GM18868 (cell line): Measurements from ENCODE around the gene ZNF526.
A peak's percentile ranks its signal among the peaks of the same experiment; 100 is the strongest.
"Not testable (repeated sequence)": the region's sequence is repeated elsewhere in the genome, so short reads cannot be mapped to it uniquely, and the experiment has no call there.

ENCODE experiments used
- ATAC-seq: cut with Tn5 transposase; IDR thresholded peaks from one replicate; pipeline ENCODE4 v1.9.1; 2021; ENCODE audit warnings: mild to moderate bottlenecking, moderate library complexity; ENCODE audit not compliant: unreplicated experiment

The ZNF526 gene

GRCh38 chr19:42257842-42258241 lies 37.7 kb downstream of the ZNF526 start:
- not testable (repeated sequence) for ATAC-seq

- no peak for ATAC-seq
Observed at GRCh38 chr19:42261763-42262162, 41.7 kb downstream of the ZNF526 start.

- ATAC-seq, result not testable (repeated sequence)
Observed at GRCh38 chr19:42266105-42266504, 46.0 kb downstream of the ZNF526 start.

DNA sequence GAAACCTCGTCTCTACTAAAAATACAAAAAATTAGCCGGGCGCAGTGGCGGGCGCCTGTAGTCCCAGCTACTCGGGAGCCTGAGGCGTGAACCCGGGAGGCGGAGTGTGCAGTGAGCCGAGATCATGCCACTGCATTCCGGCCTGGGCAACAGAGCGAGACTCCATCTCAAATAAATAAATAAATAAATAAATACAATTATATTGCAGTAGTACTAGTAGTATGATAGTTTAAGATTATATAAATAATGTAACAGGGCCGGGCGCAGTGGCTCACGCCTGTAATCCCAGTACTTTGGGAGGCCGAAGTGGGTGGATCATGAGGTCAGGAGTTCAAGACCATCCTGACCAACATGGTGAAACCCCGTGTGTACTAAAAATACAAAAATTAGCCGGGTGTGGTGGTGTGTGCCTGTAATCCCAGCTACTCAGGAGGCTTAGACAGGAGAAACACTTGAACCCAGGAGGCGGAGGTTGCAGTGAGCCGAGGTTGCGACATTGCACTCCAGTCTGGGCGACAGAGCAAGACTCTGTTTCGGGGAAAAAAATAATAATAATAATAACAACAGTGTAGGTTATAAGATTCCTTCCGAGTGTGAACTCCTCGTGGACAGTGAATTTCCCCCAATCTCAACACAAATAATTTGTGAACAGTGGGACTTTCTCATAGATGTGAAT lies 47.0 kb downstream of the ZNF526 start:
- ATAC-seq, result not testable (repeated sequence)

DNA sequence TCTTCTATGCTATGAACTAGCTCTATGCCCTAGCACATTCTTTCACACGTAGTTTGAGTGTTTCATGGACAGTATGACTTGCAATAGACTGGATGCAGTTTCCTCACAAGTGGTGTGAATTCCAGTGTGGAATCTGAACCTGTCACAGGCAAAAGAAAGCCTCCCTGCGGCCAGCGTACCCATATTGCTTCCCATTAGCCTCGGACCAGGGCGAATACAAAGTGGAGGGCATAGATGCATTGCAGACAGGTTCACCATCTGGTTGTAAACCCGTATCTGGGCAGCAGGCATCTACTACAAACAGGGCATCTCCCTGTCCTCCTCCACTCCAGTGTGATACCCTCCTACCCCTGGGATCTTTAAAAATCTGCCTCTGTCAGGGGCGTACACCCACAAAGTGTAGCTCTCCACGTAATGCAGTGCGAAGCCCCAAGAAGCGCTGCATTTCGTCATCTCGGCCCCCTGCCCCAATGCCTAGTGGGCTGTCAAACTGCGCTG lies 47.6 kb downstream of the ZNF526 start:
- no peak for ATAC-seq

- ATAC-seq, result peak; percentile 49
Observed at GRCh38 chr19:42268142-42268703, 48.1 kb downstream of the ZNF526 start.

- peak; percentile 79 for ATAC-seq
Observed at GRCh38 chr19:42268704-42269477, 48.8 kb downstream of the ZNF526 start, which contains the start of gene CIC. Gene CIC (plus strand): TSS chr19:42269252. CDS start chr19:42271784, 2,532 bp downstream.

- no peak for ATAC-seq
Observed at GRCh38 chr19:42269478-42270345, 49.6 kb downstream of the ZNF526 start.

GRCh38 chr19:42270346-42271044 lies 50.4 kb downstream of the ZNF526 start:
- no peak for ATAC-seq

DNA sequence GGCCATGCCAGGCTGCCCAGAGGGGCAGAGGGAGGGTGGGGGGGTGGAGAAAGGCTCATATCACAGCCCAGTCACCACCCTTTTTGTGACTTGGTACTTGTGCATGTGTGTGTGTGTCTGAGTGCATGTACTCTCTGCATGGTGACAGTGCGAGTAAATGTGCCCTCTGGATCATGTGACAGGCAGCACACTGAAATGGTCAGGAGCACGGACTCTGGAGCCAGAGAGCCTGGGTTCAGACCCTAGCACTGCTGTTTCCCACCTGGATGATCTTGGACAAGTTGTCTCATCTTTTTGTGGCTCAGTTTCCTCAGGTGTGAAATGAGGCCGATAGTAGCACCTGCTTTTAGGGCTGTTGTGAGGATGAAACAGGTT lies 50.9 kb downstream of the ZNF526 start:
- no peak for ATAC-seq

DNA sequence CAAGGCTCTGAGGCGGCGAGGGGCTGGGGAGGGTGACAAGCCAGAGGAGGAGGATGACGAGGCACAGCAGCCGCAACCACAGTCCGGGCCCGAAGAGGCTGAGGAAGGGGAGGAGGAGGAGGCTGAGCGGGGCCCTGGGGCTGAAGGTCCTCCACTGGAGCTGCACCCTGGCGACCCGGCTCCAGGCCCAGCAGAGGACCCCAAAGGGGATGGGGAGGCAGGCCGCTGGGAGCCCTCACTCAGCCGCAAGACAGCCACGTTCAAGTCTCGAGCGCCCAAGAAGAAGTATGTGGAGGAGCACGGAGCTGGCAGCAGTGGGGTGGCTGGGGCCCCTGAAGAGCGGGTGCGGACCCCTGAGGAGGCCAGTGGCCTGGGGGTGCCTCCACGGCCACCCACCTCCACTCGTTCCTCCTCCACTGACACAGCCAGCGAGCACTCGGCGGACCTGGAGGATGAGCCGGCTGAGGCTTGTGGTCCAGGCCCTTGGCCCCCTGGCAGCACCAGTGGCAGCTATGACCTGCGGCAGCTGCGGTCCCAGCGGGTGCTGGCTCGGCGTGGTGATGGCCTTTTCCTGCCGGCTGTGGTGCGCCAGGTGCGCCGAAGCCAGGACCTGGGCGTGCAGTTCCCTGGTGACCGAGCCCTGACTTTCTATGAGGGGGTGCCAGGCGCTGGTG lies 51.9 kb downstream of the ZNF526 start:
- ATAC-seq, result no peak

DNA sequence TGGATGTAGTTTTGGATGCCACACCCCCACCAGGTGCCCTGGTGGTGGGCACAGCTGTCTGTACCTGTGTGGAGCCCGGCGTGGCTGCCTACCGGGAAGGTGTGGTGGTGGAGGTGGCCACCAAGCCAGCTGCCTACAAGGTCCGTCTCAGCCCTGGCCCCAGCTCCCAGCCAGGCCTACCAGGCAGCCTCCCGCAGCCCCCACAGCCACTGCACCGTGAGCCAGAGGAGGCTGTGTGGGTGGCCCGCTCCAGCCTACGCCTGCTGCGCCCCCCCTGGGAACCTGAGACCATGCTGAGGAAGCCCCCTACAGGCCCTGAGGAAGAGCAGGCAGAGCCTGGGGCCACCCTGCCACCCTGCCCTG lies 52.4 kb downstream of the ZNF526 start:
- no peak for ATAC-seq

DNA sequence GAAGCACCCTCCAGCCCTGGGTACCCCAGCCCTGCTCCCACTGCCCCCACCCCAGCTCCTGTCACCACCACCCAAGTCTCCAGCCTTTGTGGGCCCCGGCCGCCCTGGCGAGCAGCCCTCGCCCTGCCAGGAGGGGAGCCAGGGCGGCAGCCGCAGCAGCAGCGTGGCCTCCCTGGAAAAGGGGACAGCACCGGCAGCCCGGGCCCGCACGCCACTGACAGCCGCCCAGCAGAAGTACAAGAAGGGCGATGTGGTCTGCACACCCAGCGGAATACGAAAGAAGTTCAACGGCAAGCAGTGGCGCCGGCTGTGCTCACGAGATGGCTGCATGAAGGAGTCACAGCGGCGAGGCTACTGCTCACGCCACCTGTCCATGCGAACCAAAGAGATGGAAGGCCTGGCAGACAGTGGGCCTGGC lies 52.9 kb downstream of the ZNF526 start:
- ATAC-seq, result no peak

DNA sequence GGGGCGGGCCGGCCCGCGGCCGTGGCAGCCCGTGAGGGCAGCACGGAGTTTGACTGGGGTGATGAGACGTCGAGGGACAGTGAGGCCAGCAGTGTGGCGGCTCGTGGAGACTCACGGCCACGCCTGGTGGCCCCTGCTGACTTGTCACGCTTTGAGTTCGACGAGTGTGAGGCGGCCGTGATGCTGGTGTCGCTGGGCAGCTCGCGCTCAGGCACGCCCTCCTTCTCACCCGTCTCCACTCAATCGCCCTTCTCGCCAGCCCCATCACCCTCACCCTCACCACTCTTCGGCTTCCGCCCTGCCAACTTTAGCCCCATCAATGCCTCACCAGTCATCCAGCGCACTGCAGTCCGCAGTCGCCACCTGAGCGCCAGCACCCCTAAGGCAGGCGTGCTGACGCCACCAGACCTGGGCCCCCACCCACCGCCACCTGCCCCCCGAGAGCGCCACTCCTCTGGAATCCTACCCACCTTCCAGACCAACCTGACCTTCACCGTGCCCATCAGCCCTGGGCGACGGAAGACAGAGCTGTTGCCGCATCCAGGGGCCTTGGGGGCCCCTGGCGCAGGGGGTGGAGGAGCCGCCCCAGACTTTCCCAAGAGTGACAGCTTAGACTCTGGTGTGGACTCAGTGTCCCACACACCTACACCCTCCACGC lies 53.4 kb downstream of the ZNF526 start:
- no peak for ATAC-seq

GRCh38 chr19:42274065-42274682 lies 54.1 kb downstream of the ZNF526 start:
- no peak for ATAC-seq

GRCh38 chr19:42275103-42275502 lies 55.0 kb downstream of the ZNF526 start:
- no peak for ATAC-seq

DNA sequence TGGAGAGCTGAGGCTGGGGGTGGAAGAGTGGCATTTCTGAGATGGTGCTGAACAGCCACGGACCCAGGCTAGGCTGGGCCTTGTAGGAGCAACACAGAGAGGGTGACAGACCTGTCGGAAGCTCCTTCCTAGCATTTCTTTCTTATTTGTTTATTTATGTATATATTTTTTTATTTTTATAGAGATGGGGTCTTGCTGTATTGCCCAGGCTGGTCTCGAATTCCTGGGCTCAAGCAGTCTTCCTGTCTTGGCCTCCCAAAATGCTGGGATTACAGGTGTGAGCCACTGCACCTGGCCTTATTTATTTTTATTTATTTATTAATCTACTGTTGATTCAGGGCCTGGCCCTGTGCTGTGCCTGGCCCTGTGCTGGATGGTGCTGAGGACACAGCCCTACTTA lies 55.4 kb downstream of the ZNF526 start:
- ATAC-seq, result no peak

DNA sequence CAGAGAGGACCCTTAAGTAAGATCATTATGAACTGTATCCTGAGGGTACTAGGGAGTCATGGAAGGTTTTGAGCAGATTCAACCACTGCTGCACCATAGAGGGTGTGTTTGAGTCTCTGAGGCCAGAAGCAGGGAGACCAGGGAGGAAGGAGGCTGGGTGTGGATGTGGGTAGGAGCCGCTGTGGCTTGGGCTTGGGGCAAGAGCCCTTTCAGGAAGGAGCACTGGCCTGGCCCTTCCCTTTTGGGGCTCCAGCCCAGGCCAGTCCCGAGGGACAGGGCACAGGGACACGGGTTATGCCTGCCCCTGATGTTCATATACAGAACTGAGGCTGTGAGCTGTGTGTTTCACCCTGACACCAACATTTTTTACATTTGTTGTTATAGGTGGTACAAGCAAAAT lies 56.2 kb downstream of the ZNF526 start:
- no peak for ATAC-seq

- ATAC-seq, result no peak
Observed at GRCh38 chr19:42276821-42277220, 56.7 kb downstream of the ZNF526 start.
